ENCODE measurements around the gene ST6GAL1. TPM values are rescaled to one million over a fixed set of nuclear protein-coding genes. Genes with fewer than 3 reads are reported as not detected.

ST6GAL1 gene
- total and polyA plus RNA-seq, 2 of the 8 experiments (the other 6 are each of a cell fraction or from before 2014, with no cell fraction given): 62.8 to 80.9 TPM

DNA sequence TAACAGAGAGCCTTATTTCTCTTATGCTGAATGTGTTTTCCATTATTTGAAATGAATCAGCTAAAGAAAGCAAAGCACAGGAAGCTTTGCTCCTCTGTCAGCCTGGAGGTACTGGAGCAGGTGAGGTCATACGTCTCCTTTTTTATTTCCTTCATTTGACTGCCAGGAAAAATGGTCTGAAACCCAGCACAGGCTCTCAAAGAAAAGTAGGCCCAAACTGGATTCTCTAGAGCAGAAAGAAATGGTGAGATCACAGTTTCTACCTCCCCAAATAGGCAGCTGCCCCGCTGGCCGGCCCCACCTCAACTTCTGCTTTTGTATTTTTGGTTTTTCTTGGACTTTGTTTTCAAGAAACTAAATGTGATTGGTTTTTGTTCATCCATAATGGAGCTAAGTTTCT, 113.9 kb downstream of the ST6GAL1 start (continued):
- TF ChIP-seq, protein P1, sequence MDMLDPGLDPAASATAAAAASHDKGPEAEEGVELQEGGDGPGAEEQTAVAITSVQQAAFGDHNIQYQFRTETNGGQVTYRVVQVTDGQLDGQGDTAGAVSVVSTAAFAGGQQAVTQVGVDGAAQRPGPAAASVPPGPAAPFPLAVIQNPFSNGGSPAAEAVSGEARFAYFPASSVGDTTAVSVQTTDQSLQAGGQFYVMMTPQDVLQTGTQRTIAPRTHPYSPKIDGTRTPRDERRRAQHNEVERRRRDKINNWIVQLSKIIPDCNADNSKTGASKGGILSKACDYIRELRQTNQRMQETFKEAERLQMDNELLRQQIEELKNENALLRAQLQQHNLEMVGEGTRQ (IDR thresholded peaks at IDR 0.05; ENCODE audit: low read length): no peak
- TF ChIP-seq SP2 (IDR thresholded peaks at IDR 0.05; ENCODE audit: low read length) (no peak), CBX8 (IDR thresholded peaks at IDR 0.05; ENCODE audit: borderline replicate concordance, low read depth, low read length) (no peak), TBP (IDR thresholded peaks at IDR 0.05; ENCODE audit: low read depth, low read length) (no peak), SUZ12 (IDR thresholded peaks at IDR 0.05; ENCODE audit: low read length) (no peak), YY1 (IDR thresholded peaks at IDR 0.05; ENCODE audit: low read depth, low read length) (no peak), RBBP5 (IDR thresholded peaks at IDR 0.05; ENCODE audit: borderline replicate concordance, low read depth, low read length) (no peak)

All from H1 (cell line).